ENCODE data around the gene RAB6A. TPM values are rescaled to one million over a fixed set of nuclear protein-coding genes. Genes with fewer than 3 reads are reported as not detected.

RAB6A gene
- total and polyA plus RNA-seq, 7 donors = 49.4 to 117 (median 86.9) TPM

GRCh38 chr11:73663604-73664495, 97.0 kb downstream of the RAB6A start:
- DNase-seq (no peak), ATAC-seq (no peak)
- H3K27ac ChIP-seq = no peak overlapping the region
- TF ChIP-seq, protein P1, sequence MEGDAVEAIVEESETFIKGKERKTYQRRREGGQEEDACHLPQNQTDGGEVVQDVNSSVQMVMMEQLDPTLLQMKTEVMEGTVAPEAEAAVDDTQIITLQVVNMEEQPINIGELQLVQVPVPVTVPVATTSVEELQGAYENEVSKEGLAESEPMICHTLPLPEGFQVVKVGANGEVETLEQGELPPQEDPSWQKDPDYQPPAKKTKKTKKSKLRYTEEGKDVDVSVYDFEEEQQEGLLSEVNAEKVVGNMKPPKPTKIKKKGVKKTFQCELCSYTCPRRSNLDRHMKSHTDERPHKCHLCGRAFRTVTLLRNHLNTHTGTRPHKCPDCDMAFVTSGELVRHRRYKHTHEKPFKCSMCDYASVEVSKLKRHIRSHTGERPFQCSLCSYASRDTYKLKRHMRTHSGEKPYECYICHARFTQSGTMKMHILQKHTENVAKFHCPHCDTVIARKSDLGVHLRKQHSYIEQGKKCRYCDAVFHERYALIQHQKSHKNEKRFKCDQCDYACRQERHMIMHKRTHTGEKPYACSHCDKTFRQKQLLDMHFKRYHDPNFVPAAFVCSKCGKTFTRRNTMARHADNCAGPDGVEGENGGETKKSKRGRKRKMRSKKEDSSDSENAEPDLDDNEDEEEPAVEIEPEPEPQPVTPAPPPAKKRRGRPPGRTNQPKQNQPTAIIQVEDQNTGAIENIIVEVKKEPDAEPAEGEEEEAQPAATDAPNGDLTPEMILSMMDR (IDR thresholded peaks at IDR 0.05) = no peak
- H3K4me3 ChIP-seq = no peak overlapping the region
- H3K27me3 ChIP-seq (ENCODE audit: insufficient read depth in 3 of 3, low read length in 2 of 3) = no peaks in the 10 kb centered on the region
- 65 to 83% (median 72%) methylated on average over 3 of the region's 3 CpGs for WGBS, 3 donors
- H3K4me1 ChIP-seq = peaks cover 17% of the 10 kb centered on the region
- H3K9me3 ChIP-seq = no peaks in the 10 kb centered on the region
- H3K36me3 ChIP-seq (ENCODE audit: insufficient read depth in 1 of 2, low read depth in 1 of 2) = no peaks in the 10 kb centered on the region
- intact Hi-C loops (cut with DNase I) = loop anchor here (5.0 kb wide), 2 partner anchors 187 to 267 kb away; no protein-coding TSS in a partner anchor

GRCh38 chr11:73662445-73663157, 98.3 kb downstream of the RAB6A start:
- DNase-seq = no peak
- Histone ChIP-seq H3K27ac (no peak overlapping the region), H3K4me3 (no peak overlapping the region), H3K36me3 (ENCODE audit: insufficient read depth in 1 of 2, low read depth in 1 of 2) (no peaks in the 10 kb centered on the region), H3K9me3 (no peaks in the 10 kb centered on the region), H3K27me3 (ENCODE audit: insufficient read depth in 3 of 3, low read length in 2 of 3) (no peaks in the 10 kb centered on the region), H3K4me1 (peaks cover 17% of the 10 kb centered on the region)
- ATAC-seq = no peak
- intact Hi-C loops (cut with DNase I) = loop anchor here (5.0 kb wide), 2 partner anchors 185 to 265 kb away; no protein-coding TSS in a partner anchor
- TF ChIP-seq, protein P1 (IDR thresholded peaks at IDR 0.05) = no peak
- 89 to 97% (median 92%) methylated on average over 3 of the region's 3 CpGs for WGBS, 3 donors

DNA sequence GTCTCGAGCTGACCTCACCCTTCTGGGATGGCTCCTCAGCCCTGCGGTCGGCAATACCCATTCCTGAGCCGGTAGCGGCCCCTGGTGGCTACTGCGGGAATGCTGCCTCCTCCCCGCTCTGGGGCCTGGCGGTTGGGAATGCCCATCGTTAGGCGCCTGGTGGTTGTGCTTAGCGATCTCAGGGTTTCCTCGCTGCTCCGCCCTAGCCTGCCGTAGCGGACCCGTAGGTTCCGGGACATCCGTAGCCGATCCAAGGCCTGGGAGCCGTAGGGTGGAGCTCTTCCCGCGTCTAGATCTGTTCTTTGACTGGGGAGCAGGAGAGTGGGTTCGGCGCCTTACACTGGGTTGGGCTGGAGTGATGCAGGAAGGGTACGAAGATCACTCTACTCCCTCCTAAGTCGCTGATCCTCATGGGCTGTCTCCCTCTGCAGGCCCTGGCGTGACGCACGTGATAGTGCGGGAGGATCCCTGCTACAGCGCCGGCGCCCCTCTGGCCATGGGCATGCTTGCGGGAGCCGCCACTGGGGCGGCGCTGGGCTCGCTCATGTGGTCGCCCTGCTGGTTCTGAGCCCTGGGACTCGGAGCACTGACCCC, 99.7 kb downstream of the RAB6A start:
- 5 to 12% (median 11%) methylated on average over 39 to 40 of the region's 40 CpGs for WGBS, 3 donors
- ATAC-seq (peak; percentile 94 to 98 (median 97)), DNase-seq (peak; percentile 90 to 95)
- H3K4me1 ChIP-seq = peaks cover 17% of the 10 kb centered on the region
- TF ChIP-seq, protein P1 (IDR thresholded peaks at IDR 0.05) = peak; percentile 99
- H3K9me3 ChIP-seq = no peaks in the 10 kb centered on the region
- H3K27me3 ChIP-seq (ENCODE audit: insufficient read depth in 3 of 3, low read length in 2 of 3) = no peaks in the 10 kb centered on the region
- no peaks in the 10 kb centered on the region for H3K36me3 ChIP-seq (ENCODE audit: insufficient read depth in 1 of 2, low read depth in 1 of 2)
- H3K4me3 ChIP-seq = peak overlapping the region; percentile 59
- intact Hi-C loops (cut with DNase I) = loop anchor here (1.0 to 5.0 kb wide), 6 partner anchors 34 to 310 kb away; no protein-coding TSS in a partner anchor
- no peak overlapping the region for H3K27ac ChIP-seq

DNA sequence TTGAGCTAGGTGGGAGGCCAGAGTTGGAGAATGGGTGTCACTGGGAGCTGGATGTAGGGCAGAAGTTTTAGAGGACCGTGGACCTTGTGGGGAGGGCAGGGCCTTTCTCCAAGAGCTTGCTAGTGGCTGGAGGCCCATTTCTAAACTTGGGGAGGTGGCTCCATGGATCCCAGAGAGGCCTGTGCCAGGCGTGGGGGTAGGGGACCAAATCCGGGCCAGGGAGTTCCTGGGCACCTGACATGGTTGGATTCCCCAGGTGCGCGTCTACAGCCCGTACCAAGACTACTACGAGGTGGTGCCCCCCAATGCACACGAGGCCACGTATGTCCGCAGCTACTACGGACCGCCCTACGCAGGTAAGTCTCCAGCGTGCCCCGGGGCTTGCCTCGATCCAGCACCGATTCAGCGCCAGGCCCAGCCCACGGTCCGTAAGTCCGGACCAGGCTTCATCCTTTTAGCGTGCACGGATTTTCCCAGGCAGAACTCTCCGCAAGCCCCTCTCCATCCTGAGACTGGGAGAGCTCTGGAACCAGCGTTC, 100.3 kb downstream of the RAB6A start:
- ATAC-seq (peak; percentile 18 to 37 (median 23)), DNase-seq (no peak)
- intact Hi-C loops (cut with DNase I) = loop anchor here (1.0 to 5.0 kb wide), 6 partner anchors 34 to 310 kb away; no protein-coding TSS in a partner anchor
- Histone ChIP-seq H3K36me3 (ENCODE audit: insufficient read depth in 1 of 2, low read depth in 1 of 2) (no peaks in the 10 kb centered on the region), H3K27ac (no peak overlapping the region), H3K9me3 (no peaks in the 10 kb centered on the region), H3K4me1 (peaks cover 17% of the 10 kb centered on the region), H3K4me3 (peak overlapping the region; percentile 59), H3K27me3 (ENCODE audit: insufficient read depth in 3 of 3, low read length in 2 of 3) (no peaks in the 10 kb centered on the region)
- 15 to 28% (median 20%) methylated on average over 20 to 25 of the region's 25 CpGs for whole genome bisulfite sequencing, 3 donors
- TF ChIP-seq, protein P1 (IDR thresholded peaks at IDR 0.05) = no peak
